ENCODE measurements around the gene ACBD3. TPM values are rescaled to one million over a fixed set of nuclear protein-coding genes. Genes with fewer than 3 reads are reported as not detected.
A peak's percentile ranks its signal among the peaks of the same experiment; 100 is the strongest.

ACBD3 gene
- total and polyA plus RNA-seq, 4 donors = 13.5 to 51.9 (median 30.5) TPM

DNA sequence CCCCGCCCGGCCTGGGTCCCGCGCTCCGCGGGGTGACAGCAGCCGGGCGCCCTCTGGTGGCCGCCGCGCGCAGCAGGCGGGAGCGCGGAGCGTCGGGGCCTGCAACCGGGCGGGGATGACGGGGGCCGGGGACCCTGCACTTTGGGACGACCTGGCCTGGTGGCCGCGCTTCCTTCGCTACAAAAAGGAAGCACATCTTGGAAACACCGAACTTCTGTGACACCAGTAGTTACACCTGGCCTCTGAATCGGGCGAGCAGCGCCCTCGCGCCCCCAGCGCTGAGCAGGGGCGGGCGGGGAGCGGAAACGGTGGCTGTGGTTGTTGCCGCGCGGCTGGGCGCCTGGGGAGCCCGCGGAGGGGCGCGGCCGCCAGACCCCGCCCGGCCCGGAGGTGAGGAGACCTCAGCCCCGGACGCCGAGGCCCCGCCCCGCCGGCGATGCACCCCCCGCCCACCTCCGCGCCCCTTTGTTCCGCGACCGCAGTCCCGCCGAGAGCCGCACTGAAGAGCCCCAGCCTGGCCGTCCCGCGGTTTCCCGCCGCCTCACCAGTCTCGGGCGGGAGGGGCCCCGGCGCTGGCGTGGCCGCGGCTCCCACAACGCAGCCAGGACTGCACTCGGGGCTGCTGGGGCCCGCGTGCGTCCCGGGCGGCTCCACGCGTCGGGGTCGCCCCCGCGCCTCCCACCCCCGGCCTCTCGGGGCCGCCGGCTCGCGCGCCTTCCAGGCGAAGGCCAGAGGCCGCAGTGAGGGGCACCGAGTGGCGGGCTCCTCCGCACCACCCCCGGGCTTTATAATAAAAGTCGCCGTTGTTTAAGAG is 64.7 kb downstream of the ACBD3 start:
- peak overlapping the region; percentile 37 to 81 for H3K27ac ChIP-seq (ENCODE audit: low read depth in 1 of 2, low read length in 1 of 2)
- no peaks in the 10 kb centered on the region for H3K27me3 ChIP-seq (ENCODE audit: control insufficient read depth in 3 of 3, insufficient read depth in 3 of 3, low read length in 2 of 3)
- H3K9ac ChIP-seq (ENCODE audit: insufficient read depth in 1 of 2, low read length in 2 of 2) = peak overlapping the region in 1 of 2 donors; percentile 46
- H3K36me3 ChIP-seq (ENCODE audit: control insufficient read depth in 4 of 4, insufficient read depth in 4 of 4, low read length in 4 of 4) = no peaks in the 10 kb centered on the region
- TF ChIP-seq, protein P1, sequence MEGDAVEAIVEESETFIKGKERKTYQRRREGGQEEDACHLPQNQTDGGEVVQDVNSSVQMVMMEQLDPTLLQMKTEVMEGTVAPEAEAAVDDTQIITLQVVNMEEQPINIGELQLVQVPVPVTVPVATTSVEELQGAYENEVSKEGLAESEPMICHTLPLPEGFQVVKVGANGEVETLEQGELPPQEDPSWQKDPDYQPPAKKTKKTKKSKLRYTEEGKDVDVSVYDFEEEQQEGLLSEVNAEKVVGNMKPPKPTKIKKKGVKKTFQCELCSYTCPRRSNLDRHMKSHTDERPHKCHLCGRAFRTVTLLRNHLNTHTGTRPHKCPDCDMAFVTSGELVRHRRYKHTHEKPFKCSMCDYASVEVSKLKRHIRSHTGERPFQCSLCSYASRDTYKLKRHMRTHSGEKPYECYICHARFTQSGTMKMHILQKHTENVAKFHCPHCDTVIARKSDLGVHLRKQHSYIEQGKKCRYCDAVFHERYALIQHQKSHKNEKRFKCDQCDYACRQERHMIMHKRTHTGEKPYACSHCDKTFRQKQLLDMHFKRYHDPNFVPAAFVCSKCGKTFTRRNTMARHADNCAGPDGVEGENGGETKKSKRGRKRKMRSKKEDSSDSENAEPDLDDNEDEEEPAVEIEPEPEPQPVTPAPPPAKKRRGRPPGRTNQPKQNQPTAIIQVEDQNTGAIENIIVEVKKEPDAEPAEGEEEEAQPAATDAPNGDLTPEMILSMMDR (IDR thresholded peaks at IDR 0.05; ENCODE audit: control extremely low read depth, extremely low read depth) = peak; percentile 41
- 0 to 1% methylated on average over 57 to 104 of the region's 104 CpGs for WGBS, 2 donors
- peak; percentile 67 to 80 (median 79) for DNase-seq
- H3K9me3 ChIP-seq (ENCODE audit: control insufficient read depth in 4 of 4, insufficient read depth in 3 of 4, low read length in 3 of 4) = no peaks in the 10 kb centered on the region
- peak overlapping the region; percentile 56 for H3K4me3 ChIP-seq
- peaks cover 0 to 5% (median 0%) of the 10 kb centered on the region in 5 donors for H3K4me1 ChIP-seq (ENCODE audit: control insufficient read depth in 5 of 5, insufficient read depth in 5 of 5, low read length in 5 of 5)
- peak; percentile 86 for ATAC-seq (ENCODE audit: insufficient read depth, low FRiP score)

DNA sequence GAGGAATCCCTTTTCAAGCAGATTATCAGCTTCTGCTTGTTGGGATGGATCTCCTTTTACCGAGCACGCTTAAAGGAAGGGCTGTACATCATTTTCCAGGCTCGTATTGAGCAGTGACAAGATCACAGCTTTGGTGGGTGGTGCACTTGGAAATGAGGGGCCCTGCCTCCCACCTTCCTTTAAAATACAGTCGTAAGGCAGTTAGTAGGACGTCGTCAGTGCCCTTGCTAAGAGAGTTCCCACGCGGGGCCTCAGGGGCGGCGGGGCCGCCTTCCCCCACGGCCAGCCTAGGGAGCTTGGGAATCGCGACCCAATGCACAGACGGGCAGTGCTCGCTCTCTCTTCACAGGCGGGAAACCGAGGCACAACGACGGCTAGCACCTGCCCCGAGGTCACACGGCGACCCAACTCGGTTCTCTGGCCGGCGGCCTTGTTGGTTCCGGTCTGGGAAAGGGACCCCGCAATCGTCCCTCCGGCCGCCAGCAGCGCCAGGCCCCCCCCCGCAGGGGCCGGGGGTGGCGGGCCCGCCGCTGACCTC is 65.4 kb downstream of the ACBD3 start:
- Histone ChIP-seq H3K4me1 (ENCODE audit: control insufficient read depth in 5 of 5, insufficient read depth in 5 of 5, low read length in 5 of 5) (peaks cover 0 to 5% (median 0%) of the 10 kb centered on the region in 5 donors), H3K27me3 (ENCODE audit: control insufficient read depth in 3 of 3, insufficient read depth in 3 of 3, low read length in 2 of 3) (no peaks in the 10 kb centered on the region), H3K9me3 (ENCODE audit: control insufficient read depth in 4 of 4, insufficient read depth in 3 of 4, low read length in 3 of 4) (no peaks in the 10 kb centered on the region), H3K27ac (ENCODE audit: low read depth in 1 of 2, low read length in 1 of 2) (peak overlapping the region in 1 of 2 donors; percentile 4), H3K9ac (ENCODE audit: insufficient read depth in 1 of 2, low read length in 2 of 2) (no peak overlapping the region), H3K36me3 (ENCODE audit: control insufficient read depth in 4 of 4, insufficient read depth in 4 of 4, low read length in 4 of 4) (no peaks in the 10 kb centered on the region), H3K4me3 (no peak overlapping the region)
- 13 to 14% methylated on average over 27 to 37 of the region's 37 CpGs for WGBS, 2 donors
- TF ChIP-seq, protein P1 (IDR thresholded peaks at IDR 0.05; ENCODE audit: control extremely low read depth, extremely low read depth) = no peak
- no peak for DNase-seq
- ATAC-seq (ENCODE audit: insufficient read depth, low FRiP score) = no peak

DNA sequence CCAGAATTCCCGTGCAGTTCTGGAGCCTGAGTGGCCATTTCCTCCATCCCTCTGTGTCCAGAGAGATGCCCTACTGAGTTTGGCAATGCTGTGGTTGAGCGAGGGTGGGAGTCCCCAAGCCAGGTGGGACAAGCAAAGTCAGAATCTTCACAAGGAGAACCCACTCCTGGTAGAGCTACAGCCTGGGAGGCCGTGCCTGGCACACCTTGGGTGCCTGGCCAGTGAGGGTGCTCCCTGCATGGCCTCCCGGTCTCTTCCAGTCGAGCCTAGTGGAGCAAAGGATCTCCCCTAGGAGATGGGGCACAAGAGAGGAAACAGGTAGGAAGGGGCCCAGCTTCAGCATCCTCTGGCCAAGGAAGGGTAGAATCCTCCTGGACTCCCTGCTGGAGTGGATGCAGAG is 66.1 kb downstream of the ACBD3 start:
- 84 to 88% methylated on average over 5 of the region's 5 CpGs for WGBS, 2 donors
- no peak overlapping the region for H3K9ac ChIP-seq (ENCODE audit: insufficient read depth in 1 of 2, low read length in 2 of 2)
- TF ChIP-seq, protein P1 (IDR thresholded peaks at IDR 0.05; ENCODE audit: control extremely low read depth, extremely low read depth) = no peak

More for the DNA sequence above, 66.1 kb downstream of the ACBD3 start:
- H3K4me3 ChIP-seq = no peak overlapping the region
- no peaks in the 10 kb centered on the region for H3K9me3 ChIP-seq (ENCODE audit: control insufficient read depth in 4 of 4, insufficient read depth in 3 of 4, low read length in 3 of 4)
- ATAC-seq (ENCODE audit: insufficient read depth, low FRiP score) = no peak
- no peaks in the 10 kb centered on the region for H3K27me3 ChIP-seq (ENCODE audit: control insufficient read depth in 3 of 3, insufficient read depth in 3 of 3, low read length in 2 of 3)
- H3K27ac ChIP-seq (ENCODE audit: low read depth in 1 of 2, low read length in 1 of 2) = no peak overlapping the region
- peaks cover 0 to 5% (median 0%) of the 10 kb centered on the region in 5 donors for H3K4me1 ChIP-seq (ENCODE audit: control insufficient read depth in 5 of 5, insufficient read depth in 5 of 5, low read length in 5 of 5)
- no peak for DNase-seq
- no peaks in the 10 kb centered on the region for H3K36me3 ChIP-seq (ENCODE audit: control insufficient read depth in 4 of 4, insufficient read depth in 4 of 4, low read length in 4 of 4)

All from lung (tissue), 12 donors.